ENCODE data around the gene HYPK. TPM values are rescaled to one million over a fixed set of nuclear protein-coding genes. Genes with fewer than 3 reads are reported as not detected.
"Not testable (repeated sequence)": the region's sequence is repeated elsewhere in the genome, so short reads cannot be mapped to it uniquely, and the experiment has no call there.

HYPK gene
- total RNA-seq, 2 donors from 2014 or later: 10.3 to 15.2 TPM

GRCh38 chr15:43779016-43779415 lies 21.4 kb upstream of the HYPK start:
- Mint-ChIP-seq H3K27me3 (ENCODE audit: low read depth) (no peaks in the 10 kb centered on the region), H3K36me3 (ENCODE audit: insufficient read depth in 2 of 2) (no peaks in the 10 kb centered on the region), H3K4me1 (ENCODE audit: low read depth) (peaks cover 36% of the 10 kb centered on the region), H3K4me3 (peak overlapping the region; percentile 14 to 15), H3K9me3 (no peaks in the 10 kb centered on the region), H3K27ac (no peak overlapping the region)
- ATAC-seq (replicated peaks in 1 of 2) (no peak), DNase-seq (no peak)

- H3K27ac Mint-ChIP-seq: no peak overlapping the region
These were observed 11.0 kb upstream of the HYPK start for GRCh38 chr15:43789409-43789808.

GRCh38 chr15:43791993-43792760 lies 8.2 kb upstream of the HYPK start, which contains the start of gene SERF2:
Gene SERF2, plus strand, starts transcription at chr15:43792320. Its CDS starts 57 bp downstream, at chr15:43792377.
- ATAC-seq (replicated peaks in 1 of 2): peak; percentile 95 to 97
- peak; percentile 100 for DNase-seq
- peak within 1 kb of the TSS; percentile 97 for H3K4me3 Mint-ChIP-seq
- peaks cover 43% of the 10 kb centered on the region for H3K4me1 Mint-ChIP-seq (ENCODE audit: low read depth)
- H3K27me3 Mint-ChIP-seq (ENCODE audit: low read depth): no peaks in the 10 kb centered on the region
- peaks cover 16 to 29% of the 10 kb centered on the region in 2 donors for H3K36me3 Mint-ChIP-seq (ENCODE audit: insufficient read depth in 2 of 2)
- H3K9me3 Mint-ChIP-seq: no peaks in the 10 kb centered on the region
- H3K27ac Mint-ChIP-seq: peak within 1 kb of the TSS; percentile 97

More at GRCh38 chr15:43789409-43789808, 11.0 kb upstream of the HYPK start:
- H3K9me3 Mint-ChIP-seq: no peaks in the 10 kb centered on the region
- DNase-seq (no peak), ATAC-seq (replicated peaks in 1 of 2) (no peak)
- peaks cover 20% of the 10 kb centered on the region for H3K4me1 Mint-ChIP-seq (ENCODE audit: low read depth)
- no peak overlapping the region for H3K4me3 Mint-ChIP-seq
- H3K36me3 Mint-ChIP-seq (ENCODE audit: insufficient read depth in 2 of 2): peaks cover 12 to 15% of the 10 kb centered on the region in 2 donors
- H3K27me3 Mint-ChIP-seq (ENCODE audit: low read depth): no peaks in the 10 kb centered on the region

- DNase-seq (peak; percentile 40 to 44), ATAC-seq (replicated peaks in 1 of 2) (no peak)
- H3K4me1 Mint-ChIP-seq (ENCODE audit: low read depth): peaks cover 43% of the 10 kb centered on the region
- H3K4me3 Mint-ChIP-seq: peak overlapping the region; percentile 97
- H3K27ac Mint-ChIP-seq: peak overlapping the region; percentile 97
- no peaks in the 10 kb centered on the region for H3K9me3 Mint-ChIP-seq
- peaks cover 16 to 29% of the 10 kb centered on the region in 2 donors for H3K36me3 Mint-ChIP-seq (ENCODE audit: insufficient read depth in 2 of 2)
- no peaks in the 10 kb centered on the region for H3K27me3 Mint-ChIP-seq (ENCODE audit: low read depth)
These were observed 7.5 kb upstream of the HYPK start for GRCh38 chr15:43792761-43793476.

GRCh38 chr15:43793647-43794046 lies 6.8 kb upstream of the HYPK start:
- H3K4me3 Mint-ChIP-seq: peak overlapping the region; percentile 97
- no peaks in the 10 kb centered on the region for H3K27me3 Mint-ChIP-seq (ENCODE audit: low read depth)
- no peak for ATAC-seq (replicated peaks in 1 of 2)
- peaks cover 19 to 29% of the 10 kb centered on the region in 2 donors for H3K36me3 Mint-ChIP-seq (ENCODE audit: insufficient read depth in 2 of 2)
- DNase-seq: no peak
- no peaks in the 10 kb centered on the region for H3K9me3 Mint-ChIP-seq
- peak overlapping the region; percentile 97 for H3K27ac Mint-ChIP-seq
- H3K4me1 Mint-ChIP-seq (ENCODE audit: low read depth): peaks cover 49% of the 10 kb centered on the region

- no peaks in the 10 kb centered on the region for H3K27me3 Mint-ChIP-seq (ENCODE audit: low read depth)
- DNase-seq (no peak), ATAC-seq (replicated peaks in 1 of 2) (no peak)
- peak overlapping the region; percentile 97 for H3K4me3 Mint-ChIP-seq
- H3K4me1 Mint-ChIP-seq (ENCODE audit: low read depth): peaks cover 57% of the 10 kb centered on the region
- peaks cover 19 to 32% of the 10 kb centered on the region in 2 donors for H3K36me3 Mint-ChIP-seq (ENCODE audit: insufficient read depth in 2 of 2)
- no peaks in the 10 kb centered on the region for H3K9me3 Mint-ChIP-seq
- H3K27ac Mint-ChIP-seq: peak overlapping the region; percentile 97
These were observed 5.9 kb upstream of the HYPK start for GRCh38 chr15:43794269-43795037.

GRCh38 chr15:43795197-43795596 lies 5.2 kb upstream of the HYPK start:
- Mint-ChIP-seq H3K9me3 (no peaks in the 10 kb centered on the region), H3K27me3 (ENCODE audit: low read depth) (no peaks in the 10 kb centered on the region), H3K27ac (no peak overlapping the region), H3K36me3 (ENCODE audit: insufficient read depth in 2 of 2) (peaks cover 19 to 37% of the 10 kb centered on the region in 2 donors), H3K4me3 (no peak overlapping the region), H3K4me1 (ENCODE audit: low read depth) (peaks cover 65% of the 10 kb centered on the region)
- DNase-seq: no peak
- ATAC-seq (replicated peaks in 1 of 2): no peak

GRCh38 chr15:43795997-43796396 lies 4.4 kb upstream of the HYPK start:
- no peak overlapping the region for H3K27ac Mint-ChIP-seq

GRCh38 chr15:43796566-43796965 lies 3.8 kb upstream of the HYPK start:
- DNase-seq: no peak
- no peak overlapping the region for H3K4me3 Mint-ChIP-seq
- no peaks in the 10 kb centered on the region for H3K9me3 Mint-ChIP-seq
- peaks cover 68% of the 10 kb centered on the region for H3K4me1 Mint-ChIP-seq (ENCODE audit: low read depth)
- no peaks in the 10 kb centered on the region for H3K27me3 Mint-ChIP-seq (ENCODE audit: low read depth)
- H3K36me3 Mint-ChIP-seq (ENCODE audit: insufficient read depth in 2 of 2): peaks cover 21 to 48% of the 10 kb centered on the region in 2 donors
- H3K27ac Mint-ChIP-seq: peak overlapping the region; percentile 27
- no peak for ATAC-seq (replicated peaks in 1 of 2)

More at GRCh38 chr15:43795997-43796396, 4.4 kb upstream of the HYPK start:
- no peaks in the 10 kb centered on the region for H3K27me3 Mint-ChIP-seq (ENCODE audit: low read depth)
- ATAC-seq (replicated peaks in 1 of 2): no peak
- no peaks in the 10 kb centered on the region for H3K9me3 Mint-ChIP-seq
- no peak for DNase-seq
- H3K36me3 Mint-ChIP-seq (ENCODE audit: insufficient read depth in 2 of 2): peaks cover 21 to 42% of the 10 kb centered on the region in 2 donors
- H3K4me1 Mint-ChIP-seq (ENCODE audit: low read depth): peaks cover 67% of the 10 kb centered on the region
- H3K4me3 Mint-ChIP-seq: no peak overlapping the region

- peaks cover 57% of the 10 kb centered on the region for H3K4me1 Mint-ChIP-seq (ENCODE audit: low read depth)
- H3K4me3 Mint-ChIP-seq: peak overlapping the region; percentile 20 to 91
- H3K36me3 Mint-ChIP-seq (ENCODE audit: insufficient read depth in 2 of 2): peaks cover 12 to 42% of the 10 kb centered on the region in 2 donors
- ATAC-seq (replicated peaks in 1 of 2) (no peak), DNase-seq (no peak)
- H3K9me3 Mint-ChIP-seq: no peaks in the 10 kb centered on the region
- no peak overlapping the region for H3K27ac Mint-ChIP-seq
- H3K27me3 Mint-ChIP-seq (ENCODE audit: low read depth): no peaks in the 10 kb centered on the region
These were observed 1.0 kb upstream of the HYPK start for GRCh38 chr15:43799209-43799944.

- Mint-ChIP-seq H3K9me3 (no peaks in the 10 kb centered on the region), H3K27me3 (ENCODE audit: low read depth) (no peaks in the 10 kb centered on the region), H3K4me3 (peak within 1 kb of the TSS; percentile 89 to 91), H3K4me1 (ENCODE audit: low read depth) (peaks cover 52% of the 10 kb centered on the region), H3K27ac (peak within 1 kb of the TSS; percentile 89), H3K36me3 (ENCODE audit: insufficient read depth in 2 of 2) (peaks cover 11 to 43% of the 10 kb centered on the region in 2 donors)
- DNase-seq (no peak), ATAC-seq (replicated peaks in 1 of 2) (peak; percentile 1 to 2)
These were observed 484 bp upstream of the HYPK start, which contains the start of gene SERINC4 for GRCh38 chr15:43799945-43800285. Gene SERINC4, minus strand, starts transcription at chr15:43800220. Its CDS starts 234 bp downstream, at chr15:43799986.

- Mint-ChIP-seq H3K36me3 (ENCODE audit: insufficient read depth in 2 of 2) (peaks cover 16 to 42% of the 10 kb centered on the region in 2 donors), H3K4me1 (ENCODE audit: low read depth) (peaks cover 34% of the 10 kb centered on the region)
- H3K9me3 Mint-ChIP-seq; H3K27ac Mint-ChIP-seq; ATAC-seq (replicated peaks in 1 of 2); DNase-seq; H3K27me3 Mint-ChIP-seq (ENCODE audit: low read depth); H3K4me3 Mint-ChIP-seq: not testable (repeated sequence)
These were observed 2.3 kb downstream of the HYPK start for GRCh38 chr15:43802676-43803075.

Data from activated T-cell treated with anti-CD3 and anti-CD28 coated beads, Interleukin-2, amount 50 U/mL, for 72 hours (primary cell).